Fibroblast of lung (primary cell): ENCODE results near the gene CDKN2AIP. TPM values are rescaled to one million over a fixed set of nuclear protein-coding genes. Genes with fewer than 3 reads are reported as not detected.

Experiments used
- DNase-seq, 2 donors: peaks; one replicate each; pipeline versions ENCODE4 v3.0.0 to v3.0.0-alpha.2; 2010; ENCODE audit warnings: low read depth in 2 of 2
- H2AFZ ChIP-seq: 2 replicates; pipeline ENCODE4 v1.5.1; 2012; ENCODE audit warnings: low read length, control low read depth, inconsistent platforms
- H3K27ac ChIP-seq: 2 replicates; pipeline ENCODE4 v1.5.1; 2011; ENCODE audit warnings: low read length, control low read depth; ENCODE audit not compliant: insufficient read depth
- H3K27me3 ChIP-seq: 2 replicates; pipeline ENCODE4 v1.5.1; 2011; ENCODE audit warnings: mild to moderate bottlenecking, low read length; ENCODE audit not compliant: control insufficient read depth, insufficient read depth
- H3K36me3 ChIP-seq: 2 replicates; pipeline ENCODE4 v1.5.1; 2011; ENCODE audit warnings: low read length; ENCODE audit not compliant: control insufficient read depth, insufficient read depth
- H3K4me1 ChIP-seq: 2 replicates; pipeline ENCODE4 v1.5.1; 2011; ENCODE audit warnings: low read length; ENCODE audit not compliant: control insufficient read depth, insufficient read depth; ENCODE audit errors: extremely low read depth
- H3K4me2 ChIP-seq: 2 replicates; pipeline ENCODE4 v1.5.1; 2011; ENCODE audit warnings: low read length, control low read depth; ENCODE audit not compliant: insufficient read depth; ENCODE audit errors: extremely low read depth
- H3K4me3 ChIP-seq, 4 experiments: fragments of 200-600 bp in 1 of 4; sonication (generic) in 1 of 4; replicated peaks in 1 of 4; 2 replicates each; pipeline ENCODE4 v1.5.1; 2011 to 2016; ENCODE audit warnings: low read length in 4 of 4, low read depth in 3 of 4, mild to moderate bottlenecking in 3 of 4, control low read depth in 2 of 4, inconsistent platforms in 1 of 4, mixed read lengths in 1 of 4; ENCODE audit not compliant: insufficient read depth in 1 of 4; ENCODE audit errors: control extremely low read depth in 1 of 4
- H3K79me2 ChIP-seq: 2 replicates; pipeline ENCODE4 v1.5.1; 2012; ENCODE audit warnings: mild to moderate bottlenecking, low read length, inconsistent platforms; ENCODE audit not compliant: control insufficient read depth, insufficient read depth
- H3K9ac ChIP-seq: 2 replicates; pipeline ENCODE4 v1.5.1; 2011; ENCODE audit warnings: mild to moderate bottlenecking, low read length, control low read depth; ENCODE audit not compliant: insufficient read depth
- H3K9me3 ChIP-seq: 2 replicates; pipeline ENCODE4 v1.5.1; 2012; ENCODE audit warnings: low read depth, low read length; ENCODE audit not compliant: control insufficient read depth, insufficient read depth
- H4K20me1 ChIP-seq: 2 replicates; pipeline ENCODE4 v1.5.1; 2011; ENCODE audit warnings: low read length; ENCODE audit not compliant: control insufficient read depth, insufficient read depth; ENCODE audit errors: extremely low read depth
- EZH2 ChIP-seq: IDR thresholded peaks from 2 replicates; pipeline ENCODE4 v1.5.1; 2012; ENCODE audit warnings: low read length, control low read depth, mild to moderate bottlenecking; ENCODE audit errors: missing control alignments
- polyA plus RNA-seq, 2 donors: library from polyadenylated mRNA; depleted of rRNA in 1 of 2; stranded (reverse) in 1 of 2; unstranded in 1 of 2; fragments of >200 nt; gene quantifications; 2 replicates each; pipeline ENCODE4 v1.2.1, GENCODE V29; 2011 to 2012; ENCODE audit warnings: missing spikeins in 1 of 2
- total RNA-seq: library from RNA; depleted of rRNA; stranded (reverse); fragments of >200 nt; gene quantifications from 2 replicates; pipeline ENCODE4 v1.2.1, GENCODE V29; 2014
- TF ChIP-seq, protein P1 (sequence below), 2 donors: IDR thresholded peaks in 1 of 2; conservative IDR thresholded peaks in 1 of 2; 1 replicate in 1 of 2; 2 replicates in 1 of 2; pipeline ENCODE4 v1.5.1; 2011 to 2012; ENCODE audit warnings: low read length in 2 of 2, control low read depth in 1 of 2, inconsistent platforms in 1 of 2, low read depth in 1 of 2, mild to moderate bottlenecking in 1 of 2

The CDKN2AIP gene
- total and polyA plus RNA-seq, 2 donors (not counting 1 experiment from before 2014, with no cell fraction given): 15.4 to 20.5 TPM

DNA sequence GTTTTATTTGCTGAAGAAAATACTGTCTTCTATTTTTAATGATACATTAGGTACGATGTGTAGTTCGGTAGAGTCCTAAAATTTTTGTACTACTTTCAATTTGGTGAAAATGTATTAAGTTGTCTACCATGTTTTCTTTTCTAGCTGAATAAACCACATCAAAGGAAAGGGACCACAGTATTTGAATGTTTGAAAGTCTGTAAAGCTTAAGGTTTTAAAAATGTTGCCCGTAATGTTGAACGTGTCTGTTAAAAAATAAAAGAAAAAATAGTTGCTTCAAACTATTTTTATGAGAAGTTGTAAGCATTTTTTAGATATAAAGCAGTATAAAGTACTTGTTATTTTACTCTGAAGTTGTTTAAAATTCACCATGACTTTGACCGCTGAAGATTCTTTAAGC lies 3.2 kb downstream of the CDKN2AIP start:
- Histone ChIP-seq H3K36me3 (peaks cover 7% of the 10 kb centered on the region), H4K20me1 (no peaks in the 10 kb centered on the region), H3K9ac (no peak overlapping the region), H3K4me3 (no peak overlapping the region), H3K27me3 (no peaks in the 10 kb centered on the region), H3K4me1 (peaks cover 9% of the 10 kb centered on the region), H3K27ac (no peak overlapping the region), H3K9me3 (no peaks in the 10 kb centered on the region), H2AFZ (no peak overlapping the region), H3K4me2 (peak overlapping the region; percentile 11), H3K79me2 (peaks cover 31% of the 10 kb centered on the region)
- no peak for DNase-seq
- TF ChIP-seq EZH2: no peak
- TF ChIP-seq, protein P1, sequence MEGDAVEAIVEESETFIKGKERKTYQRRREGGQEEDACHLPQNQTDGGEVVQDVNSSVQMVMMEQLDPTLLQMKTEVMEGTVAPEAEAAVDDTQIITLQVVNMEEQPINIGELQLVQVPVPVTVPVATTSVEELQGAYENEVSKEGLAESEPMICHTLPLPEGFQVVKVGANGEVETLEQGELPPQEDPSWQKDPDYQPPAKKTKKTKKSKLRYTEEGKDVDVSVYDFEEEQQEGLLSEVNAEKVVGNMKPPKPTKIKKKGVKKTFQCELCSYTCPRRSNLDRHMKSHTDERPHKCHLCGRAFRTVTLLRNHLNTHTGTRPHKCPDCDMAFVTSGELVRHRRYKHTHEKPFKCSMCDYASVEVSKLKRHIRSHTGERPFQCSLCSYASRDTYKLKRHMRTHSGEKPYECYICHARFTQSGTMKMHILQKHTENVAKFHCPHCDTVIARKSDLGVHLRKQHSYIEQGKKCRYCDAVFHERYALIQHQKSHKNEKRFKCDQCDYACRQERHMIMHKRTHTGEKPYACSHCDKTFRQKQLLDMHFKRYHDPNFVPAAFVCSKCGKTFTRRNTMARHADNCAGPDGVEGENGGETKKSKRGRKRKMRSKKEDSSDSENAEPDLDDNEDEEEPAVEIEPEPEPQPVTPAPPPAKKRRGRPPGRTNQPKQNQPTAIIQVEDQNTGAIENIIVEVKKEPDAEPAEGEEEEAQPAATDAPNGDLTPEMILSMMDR (conservative IDR thresholded peaks at IDR 0.05 in 1 of 2, IDR thresholded peaks at IDR 0.05 in 1 of 2; ENCODE audit: low read depth in 1 of 2, low read length in 2 of 2): no peak

DNA sequence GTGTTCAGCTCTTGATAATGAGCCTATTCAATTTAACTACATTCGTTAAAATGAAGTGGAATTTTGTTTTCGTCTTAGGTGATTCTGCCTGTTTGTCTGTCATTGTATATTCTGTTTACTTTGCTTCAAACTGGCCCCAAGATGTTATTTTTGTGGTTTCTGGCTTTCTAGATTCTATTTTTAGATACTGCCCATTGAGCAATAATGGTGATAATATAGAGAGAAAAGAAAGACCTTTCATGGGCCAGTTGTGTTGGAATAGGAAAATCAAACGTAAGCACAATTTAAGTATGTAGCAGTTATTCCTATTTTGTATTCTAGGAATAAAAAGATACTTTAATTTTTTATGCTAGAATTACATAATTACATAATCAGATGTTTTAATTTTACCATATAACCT lies 4.0 kb downstream of the CDKN2AIP start:
- H3K79me2 ChIP-seq: peaks cover 31% of the 10 kb centered on the region
- H3K4me1 ChIP-seq: peaks cover 5% of the 10 kb centered on the region
- DNase-seq: peak in 1 of 2 donors; percentile 22
- TF ChIP-seq, protein P1 (conservative IDR thresholded peaks at IDR 0.05 in 1 of 2, IDR thresholded peaks at IDR 0.05 in 1 of 2; ENCODE audit: low read depth in 1 of 2, low read length in 2 of 2): no peak
- no peak for TF ChIP-seq EZH2
- no peak overlapping the region for H3K4me3 ChIP-seq
- H2AFZ ChIP-seq: no peak overlapping the region
- H3K27ac ChIP-seq: no peak overlapping the region
- H4K20me1 ChIP-seq: no peaks in the 10 kb centered on the region
- H3K9ac ChIP-seq: no peak overlapping the region
- no peaks in the 10 kb centered on the region for H3K27me3 ChIP-seq
- no peak overlapping the region for H3K4me2 ChIP-seq
- no peaks in the 10 kb centered on the region for H3K9me3 ChIP-seq
- H3K36me3 ChIP-seq: peaks cover 7% of the 10 kb centered on the region

- Histone ChIP-seq H3K79me2 (peaks cover 31% of the 10 kb centered on the region), H3K9ac (no peak overlapping the region), H4K20me1 (no peaks in the 10 kb centered on the region), H3K27me3 (no peaks in the 10 kb centered on the region), H3K4me1 (peaks cover 5% of the 10 kb centered on the region), H2AFZ (no peak overlapping the region), H3K36me3 (peaks cover 7% of the 10 kb centered on the region), H3K27ac (no peak overlapping the region), H3K9me3 (no peaks in the 10 kb centered on the region), H3K4me2 (no peak overlapping the region), H3K4me3 (no peak overlapping the region)
- DNase-seq: peak; percentile 53 to 90
- TF ChIP-seq, protein P1 (conservative IDR thresholded peaks at IDR 0.05 in 1 of 2, IDR thresholded peaks at IDR 0.05 in 1 of 2; ENCODE audit: low read depth in 1 of 2, low read length in 2 of 2): no peak
- no peak for TF ChIP-seq EZH2
These were observed 4.9 kb downstream of the CDKN2AIP start for GRCh38 chr4:183449193-183449882.
